Astrocyte (in vitro differentiated cells and primary cell): Measurements from ENCODE around the gene CABP2.

ENCODE experiments used
- EZH2 ChIP-seq: IDR thresholded peaks from 2 replicates; pipeline ENCODE4 v1.6.1; 2012; ENCODE audit warnings: mild to moderate bottlenecking, low read length, inconsistent platforms; ENCODE audit not compliant: insufficient read depth
- TF ChIP-seq, protein P1 (sequence below): IDR thresholded peaks from 2 replicates; pipeline ENCODE4 v1.5.1; 2011; ENCODE audit warnings: low read depth, mild to moderate bottlenecking, inconsistent platforms, low read length, moderate library complexity; ENCODE audit not compliant: insufficient read depth

DNA sequence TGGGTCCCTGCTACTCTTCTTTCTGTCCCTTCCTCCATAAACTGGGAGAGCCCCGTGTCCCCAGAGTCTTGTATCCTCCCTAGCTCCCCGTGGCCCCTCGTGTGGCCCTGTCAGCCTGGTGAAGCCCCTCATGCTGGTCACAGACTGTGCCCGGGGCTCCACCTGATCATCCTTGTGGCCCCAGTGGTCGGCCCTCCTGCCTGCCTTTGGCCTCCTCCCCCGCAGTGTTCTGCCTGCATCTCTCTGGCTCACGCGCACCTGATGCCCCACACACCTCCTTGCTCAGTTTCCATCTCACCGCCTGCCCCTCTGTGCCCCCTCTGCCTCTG is 1.2 kb upstream of the CABP2 start:
- TF ChIP-seq, protein P1, sequence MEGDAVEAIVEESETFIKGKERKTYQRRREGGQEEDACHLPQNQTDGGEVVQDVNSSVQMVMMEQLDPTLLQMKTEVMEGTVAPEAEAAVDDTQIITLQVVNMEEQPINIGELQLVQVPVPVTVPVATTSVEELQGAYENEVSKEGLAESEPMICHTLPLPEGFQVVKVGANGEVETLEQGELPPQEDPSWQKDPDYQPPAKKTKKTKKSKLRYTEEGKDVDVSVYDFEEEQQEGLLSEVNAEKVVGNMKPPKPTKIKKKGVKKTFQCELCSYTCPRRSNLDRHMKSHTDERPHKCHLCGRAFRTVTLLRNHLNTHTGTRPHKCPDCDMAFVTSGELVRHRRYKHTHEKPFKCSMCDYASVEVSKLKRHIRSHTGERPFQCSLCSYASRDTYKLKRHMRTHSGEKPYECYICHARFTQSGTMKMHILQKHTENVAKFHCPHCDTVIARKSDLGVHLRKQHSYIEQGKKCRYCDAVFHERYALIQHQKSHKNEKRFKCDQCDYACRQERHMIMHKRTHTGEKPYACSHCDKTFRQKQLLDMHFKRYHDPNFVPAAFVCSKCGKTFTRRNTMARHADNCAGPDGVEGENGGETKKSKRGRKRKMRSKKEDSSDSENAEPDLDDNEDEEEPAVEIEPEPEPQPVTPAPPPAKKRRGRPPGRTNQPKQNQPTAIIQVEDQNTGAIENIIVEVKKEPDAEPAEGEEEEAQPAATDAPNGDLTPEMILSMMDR, result no peak
- no peak for TF ChIP-seq EZH2
